H1 (cell line): ENCODE data around the gene LIPE. TPM values are rescaled to one million over a fixed set of nuclear protein-coding genes. Genes with fewer than 3 reads are reported as not detected.

Source experiments
- CTCF ChIA-PET: fragments of 300-600 bp; sonication (Branson Sonifier 250); formaldehyde crosslinking; loops from one replicate; lab custom pipeline; 2021; ENCODE audit not compliant: partially characterized antibody; lab: Charles Lee
- POLR2A ChIA-PET: fragments of 300-600 bp; sonication (Branson Sonifier 250); formaldehyde crosslinking; loops from one replicate; lab custom pipeline; 2021; ENCODE audit warnings: inconsistent platforms; ENCODE audit not compliant: partially characterized antibody; lab: Charles Lee
- DNase-seq, 2 experiments: peaks; one replicate each; pipeline versions ENCODE4 v3.0.0 to v3.0.0-alpha.2; 2010 to 2022; ENCODE audit warnings: low spot score in 2 of 2, low read depth in 1 of 2, mixed read lengths in 1 of 2
- FAIRE-seq: peaks from 2 replicates; lab custom pipeline; 2011; peaks lifted over from hg19 to GRCh38; lab: Jason Lieb, UNC
- H2AFZ ChIP-seq: 2 replicates; pipeline ENCODE4 v1.8.1; 2012; ENCODE audit warnings: low read length, inconsistent platforms
- H2AK5ac ChIP-seq: 2 replicates; pipeline ENCODE4 v1.6.1; 2013; ENCODE audit warnings: low read depth, low read length
- H2BK120ac ChIP-seq: replicated peaks from 2 replicates; pipeline ENCODE3; 2013; ENCODE audit warnings: low read depth, low read length, inconsistent platforms
- H2BK12ac ChIP-seq: 2 replicates; pipeline ENCODE4 v1.6.1; 2013; ENCODE audit warnings: low read depth, low read length
- H2BK15ac ChIP-seq: 2 replicates; pipeline ENCODE4 v1.6.1; 2013; ENCODE audit warnings: low read length
- H2BK20ac ChIP-seq: 2 replicates; pipeline ENCODE4 v1.6.1; 2013; ENCODE audit warnings: low read length
- H2BK5ac ChIP-seq: 2 replicates; pipeline ENCODE4 v1.6.1; 2013; ENCODE audit warnings: low read depth, low read length
- H3K14ac ChIP-seq: 2 replicates; pipeline ENCODE4 v1.6.1; 2013; ENCODE audit warnings: inconsistent platforms; ENCODE audit not compliant: insufficient read length
- H3K18ac ChIP-seq: 2 replicates; pipeline ENCODE4 v1.6.1; 2013; ENCODE audit warnings: low read length; ENCODE audit errors: extremely low read depth
- H3K23ac ChIP-seq: 2 replicates; pipeline ENCODE4 v1.6.1; 2013; ENCODE audit warnings: inconsistent platforms; ENCODE audit not compliant: insufficient read length
- H3K23me2 ChIP-seq: 2 replicates; pipeline ENCODE4 v1.6.1; 2013; ENCODE audit warnings: low read depth, low read length
- H3K27ac ChIP-seq: 2 replicates; pipeline ENCODE4 v1.6.1; 2011; ENCODE audit warnings: low read depth, low read length, inconsistent platforms
- H3K27me3 ChIP-seq, 4 experiments: replicated peaks in 1 of 4; 1 replicate in 1 of 4; 2 replicates in 3 of 4; pipeline versions ENCODE4 v1.6.1 to v1.8.1; 2011 to 2013; ENCODE audit warnings: low read length in 3 of 4, mild to moderate bottlenecking in 3 of 4, inconsistent platforms in 2 of 4, mixed read lengths in 2 of 4, moderate library complexity in 1 of 4; ENCODE audit not compliant: control insufficient read depth in 3 of 4, insufficient read depth in 3 of 4; ENCODE audit errors: extremely low read depth in 1 of 4
- H3K36me3 ChIP-seq, 4 experiments: 2 replicates each; pipeline versions ENCODE4 v1.6.1 to v1.8.1; 2011 to 2013; ENCODE audit warnings: mild to moderate bottlenecking in 4 of 4, low read length in 3 of 4, moderate library complexity in 2 of 4, control low read depth in 1 of 4, inconsistent platforms in 1 of 4; ENCODE audit not compliant: insufficient read depth in 4 of 4, control insufficient read depth in 2 of 4
- H3K4ac ChIP-seq: replicated peaks from 2 replicates; pipeline ENCODE3; 2013; ENCODE audit warnings: low read length, low read depth, mixed read lengths, inconsistent platforms; ENCODE audit not compliant: insufficient read length
- H3K4me1 ChIP-seq, 4 experiments: replicated peaks in 1 of 4; 1 replicate in 1 of 4; 2 replicates in 3 of 4; pipeline versions ENCODE4 v1.6.1 to v1.8.1; 2011 to 2013; ENCODE audit warnings: low read length in 3 of 4, inconsistent platforms in 2 of 4, mixed read lengths in 1 of 4; ENCODE audit not compliant: insufficient read depth in 4 of 4, control insufficient read depth in 3 of 4
- H3K4me2 ChIP-seq, 2 experiments: 2 replicates each; pipeline versions ENCODE4 v1.6.1 to v1.8.1; 2011 to 2013; ENCODE audit warnings: low read depth in 2 of 2, low read length in 2 of 2, control low read depth in 1 of 2, inconsistent platforms in 1 of 2, mild to moderate bottlenecking in 1 of 2; ENCODE audit not compliant: insufficient read depth in 1 of 2
- H3K4me3 ChIP-seq, 4 experiments: fragments of 200-600, 300-600 bp in 1 of 4; sonication (generic), shearing (Covaris generic), sonication (Bioruptor Twin) in 1 of 4; 2 replicates each; pipeline versions ENCODE4 v1.5.1 to v1.8.1; 2011 to 2016; ENCODE audit warnings: low read length in 4 of 4, low read depth in 3 of 4, control low read depth in 2 of 4, inconsistent platforms in 2 of 4, mild to moderate bottlenecking in 2 of 4, mixed read lengths in 1 of 4, moderate library complexity in 1 of 4; ENCODE audit not compliant: insufficient read depth in 2 of 4; ENCODE audit errors: extremely low read depth in 1 of 4
- H3K56ac ChIP-seq: replicated peaks from 2 replicates; pipeline ENCODE3; 2013; ENCODE audit warnings: low read depth, mild to moderate bottlenecking, mixed read lengths, low read length, inconsistent platforms; ENCODE audit not compliant: insufficient read length
- H3K79me1 ChIP-seq: 2 replicates; pipeline ENCODE4 v1.6.1; 2013; ENCODE audit warnings: low read depth, low read length, control low read depth
- H3K79me2 ChIP-seq, 2 experiments: 2 replicates each; pipeline versions ENCODE4 v1.6.1 to v1.8.1; 2012 to 2013; ENCODE audit warnings: low read length in 2 of 2, mild to moderate bottlenecking in 2 of 2, inconsistent platforms in 1 of 2; ENCODE audit not compliant: insufficient read depth in 2 of 2, control insufficient read depth in 1 of 2
- H3K9ac ChIP-seq, 4 experiments: replicated peaks in 1 of 4; 1 replicate in 1 of 4; 2 replicates in 3 of 4; pipeline versions ENCODE4 v1.6.1 to v1.8.1; 2011 to 2013; ENCODE audit warnings: low read depth in 3 of 4, low read length in 3 of 4, control low read depth in 2 of 4, mild to moderate bottlenecking in 2 of 4, moderate library complexity in 2 of 4, inconsistent platforms in 1 of 4; ENCODE audit errors: extremely low read depth in 1 of 4
- H3K9me3 ChIP-seq, 2 experiments: 2 replicates each; pipeline versions ENCODE4 v1.6.1 to v1.8.1; 2012 to 2013; ENCODE audit warnings: mild to moderate bottlenecking in 2 of 2, moderate library complexity in 2 of 2, control low read depth in 1 of 2, inconsistent platforms in 1 of 2, low read depth in 1 of 2, low read length in 1 of 2, mixed read lengths in 1 of 2; ENCODE audit not compliant: insufficient read depth in 2 of 2
- H4K20me1 ChIP-seq, 2 experiments: replicated peaks in 1 of 2; 2 replicates each; pipeline versions ENCODE3 to v1.8.1; 2011 to 2013; ENCODE audit warnings: inconsistent platforms in 2 of 2, low read length in 2 of 2, mild to moderate bottlenecking in 1 of 2; ENCODE audit not compliant: insufficient read depth in 2 of 2, control insufficient read depth in 1 of 2
- H4K5ac ChIP-seq: 2 replicates; pipeline ENCODE4 v1.6.1; 2013; ENCODE audit warnings: low read length, low read depth, mixed read lengths, inconsistent platforms; ENCODE audit not compliant: insufficient read length
- H4K8ac ChIP-seq: 2 replicates; pipeline ENCODE4 v1.8.0; 2013; ENCODE audit warnings: mild to moderate bottlenecking, moderate library complexity, low read length, inconsistent platforms; ENCODE audit not compliant: insufficient read depth; ENCODE audit errors: extremely low read depth
- H4K91ac ChIP-seq: replicated peaks from 2 replicates; pipeline ENCODE3; 2013; ENCODE audit warnings: low read length, mixed read lengths, inconsistent platforms; ENCODE audit not compliant: insufficient read length
- CBX8 ChIP-seq: fragments of 300-800, 300-1000 bp; sonication (generic); IDR thresholded peaks from 2 replicates; pipeline ENCODE4 v1.7.1; 2016; ENCODE audit warnings: low read depth, low read length, borderline replicate concordance
- CEBPB ChIP-seq: IDR thresholded peaks from 2 replicates; pipeline ENCODE4 v1.6.1; 2012; ENCODE audit warnings: low read depth, low read length
- FOSL1 ChIP-seq: IDR thresholded peaks from 2 replicates; pipeline ENCODE4 v1.6.1; 2011; ENCODE audit warnings: mild to moderate bottlenecking, low read depth, low read length, moderate library complexity; ENCODE audit not compliant: insufficient read depth
- HDAC6 ChIP-seq: IDR thresholded peaks from one replicate; pipeline ENCODE4 v1.7.1; 2012; ENCODE audit warnings: low read depth, mild to moderate bottlenecking, inconsistent platforms, low read length, moderate library complexity
- JUN ChIP-seq: IDR thresholded peaks from 2 replicates; pipeline ENCODE4 v1.6.1; 2011; ENCODE audit warnings: low read depth, mild to moderate bottlenecking, improper control_type of control experiment, low read length
- JUND ChIP-seq: IDR thresholded peaks from 2 replicates; pipeline ENCODE4 v1.6.1; 2011; ENCODE audit warnings: mild to moderate bottlenecking, improper control_type of control experiment, low read length
- KDM5A ChIP-seq: fragments of 200-600 bp; IDR thresholded peaks from 2 replicates; pipeline ENCODE4 v1.7.1; 2012; ENCODE audit warnings: mild to moderate bottlenecking, low read length, inconsistent platforms, mixed read lengths
- PHF8 ChIP-seq: fragments of 200-600 bp; sonication (generic); conservative IDR thresholded peaks from 2 replicates; pipeline ENCODE4 v1.7.1; 2012; ENCODE audit warnings: low read depth, mild to moderate bottlenecking, inconsistent platforms, low read length, moderate library complexity
- RFX5 ChIP-seq: IDR thresholded peaks from 2 replicates; pipeline ENCODE4 v1.6.1; 2011; ENCODE audit warnings: low read depth, low read length, improper control_type of control experiment, borderline replicate concordance
- SIX5 ChIP-seq: IDR thresholded peaks from 2 replicates; pipeline ENCODE4 v1.6.1; 2011; ENCODE audit warnings: mild to moderate bottlenecking, low read depth, low read length
- SP1 ChIP-seq: IDR thresholded peaks from 2 replicates; pipeline ENCODE4 v1.6.1; 2011; ENCODE audit warnings: low read depth, low read length
- TCF12 ChIP-seq: IDR thresholded peaks from 2 replicates; pipeline ENCODE4 v1.6.1; 2011; ENCODE audit warnings: low read depth, mild to moderate bottlenecking, low read length
- WGBS, 2 experiments: shearing (Covaris generic) in 1 of 2; methylation state at CpG; one replicate each; pipeline versions ENCODE4 v1.1.6 to v1.1.7; 2013 to 2015; ENCODE audit warnings: low lambda C conversion rate in 2 of 2, mixed read lengths in 2 of 2, inconsistent platforms in 1 of 2, low coverage in 1 of 2, missing lambda C conversion rate in 1 of 2; ENCODE audit not compliant: insufficient replicate concordance in 2 of 2, insufficient coverage in 1 of 2, insufficient read length in 1 of 2; ENCODE audit errors: extremely low coverage in 1 of 2, missing lambda C conversion rate in 1 of 2; 5-methylcytosine and 5-hydroxymethylcytosine counted together
- polyA plus RNA-seq, 7 experiments: library from polyadenylated mRNA; depleted of rRNA in 3 of 7; stranded (reverse) in 5 of 7; unstranded in 2 of 7; fragments of >200 nt in 5 of 7; fragments of 200-250 nt in 2 of 7; gene quantifications; 1 replicate in 5 of 7; 2 replicates in 1 of 7; 4 replicates in 1 of 7; pipeline versions ENCODE4 v1.2.1 to v1.2.3, GENCODE V29; 2011 to 2013; ENCODE audit warnings: missing spikeins in 2 of 7, mixed read lengths in 2 of 7
- total RNA-seq: library from RNA; stranded (reverse); fragmentation: NEBNext Ultra II Directional; extraction: Animal tissue kit (Norgen Biotek cat#: 25700); gene quantifications from 2 replicates; pipeline ENCODE4 v1.2.1, GENCODE V29; 2021
- TF ChIP-seq, protein P1 (sequence below): IDR thresholded peaks from 2 replicates; pipeline ENCODE4 v1.6.1; 2011; ENCODE audit warnings: low read depth, mild to moderate bottlenecking, low read length; ENCODE audit not compliant: insufficient read depth
- TF ChIP-seq, protein P2 (sequence below): IDR thresholded peaks from 2 replicates; pipeline ENCODE4 v1.6.1; 2012; ENCODE audit warnings: inconsistent platforms

Gene LIPE
- total and polyA plus RNA-seq, 2 of the 8 experiments (the other 6 are each of a cell fraction or from before 2014, with no cell fraction given): 8.7 to 15.9 TPM

DNA sequence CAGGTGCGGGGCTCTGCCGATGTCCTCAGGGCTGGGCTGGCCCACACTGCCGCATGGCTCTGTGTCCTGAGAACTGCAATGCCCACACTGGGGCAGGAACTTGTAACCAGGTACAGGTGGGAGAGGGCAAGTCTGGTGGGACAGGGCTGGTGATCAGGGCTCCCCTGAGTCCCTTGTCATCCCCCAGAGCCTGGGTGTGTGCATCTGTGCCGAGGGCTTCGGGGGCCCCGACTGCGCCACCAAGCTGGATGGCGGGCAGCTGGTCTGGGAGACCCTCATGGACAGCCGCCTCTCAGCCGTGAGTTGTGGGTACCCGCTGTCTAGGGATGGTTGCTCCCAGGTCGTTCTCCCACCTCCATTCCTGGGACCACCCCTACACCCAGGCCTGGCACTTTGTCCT is 71.3 kb downstream of the LIPE start:
- H3K56ac ChIP-seq: no peak overlapping the region
- no peak overlapping the region for H2BK20ac ChIP-seq
- H3K23me2 ChIP-seq: no peaks in the 10 kb centered on the region
- no peak overlapping the region for H3K4me2 ChIP-seq
- H2BK12ac ChIP-seq: no peak overlapping the region
- H3K27ac ChIP-seq: no peak overlapping the region
- H4K91ac ChIP-seq: no peak overlapping the region
- CTCF ChIA-PET: interaction anchor here (1.7 to 3.8 kb wide), 3 partner anchors 11 to 41 kb away, joined by 4 to 36 read pairs (median 9); no protein-coding TSS in a partner anchor
- 93% methylated on average over 12 of the region's 12 CpGs; no CpG with 5 or more reads in 1 of the 2 experiments for whole genome bisulfite sequencing, 2 experiments
- H3K79me2 ChIP-seq: no peaks in the 10 kb centered on the region
- no peak for DNase-seq
- no peak overlapping the region for H2BK120ac ChIP-seq
- H3K79me1 ChIP-seq: no peaks in the 10 kb centered on the region
- H2AFZ ChIP-seq: no peak overlapping the region
- POLR2A ChIA-PET: interaction anchor here (1.0 kb wide), 1 partner anchor 32 kb away, joined by 3 read pairs; no protein-coding TSS in a partner anchor
- H4K8ac ChIP-seq: no peak overlapping the region; the same call in 1 of the 2 replicates
- H3K4me3 ChIP-seq: no peak overlapping the region
- H2BK15ac ChIP-seq: no peak overlapping the region
- peaks cover 0 to 5% (median 1%) of the 10 kb centered on the region in 4 experiments; a peak in 4 of 7 replicates for H3K4me1 ChIP-seq
- peaks cover 2 to 3% of the 10 kb centered on the region in 2 experiments for H4K20me1 ChIP-seq
- no peak for FAIRE-seq
- 0 out of 2 replicates have a peak overlapping the region, but pooled peaks have one; percentile 30 for H2BK5ac ChIP-seq
- no peaks in the 10 kb centered on the region for H3K27me3 ChIP-seq
- no peak overlapping the region for H2AK5ac ChIP-seq
- no peak overlapping the region for H3K18ac ChIP-seq
- no peak overlapping the region for H3K4ac ChIP-seq
- no peaks in the 10 kb centered on the region for H3K9me3 ChIP-seq
- no peak overlapping the region for H3K23ac ChIP-seq
- no peak overlapping the region for H3K9ac ChIP-seq
- no peak overlapping the region for H4K5ac ChIP-seq
- H3K14ac ChIP-seq: no peak overlapping the region
- H3K36me3 ChIP-seq: peaks cover 0 to 7% (median 3%) of the 10 kb centered on the region in 4 experiments; a peak in 4 of 8 replicates
- TF ChIP-seq, protein P1, sequence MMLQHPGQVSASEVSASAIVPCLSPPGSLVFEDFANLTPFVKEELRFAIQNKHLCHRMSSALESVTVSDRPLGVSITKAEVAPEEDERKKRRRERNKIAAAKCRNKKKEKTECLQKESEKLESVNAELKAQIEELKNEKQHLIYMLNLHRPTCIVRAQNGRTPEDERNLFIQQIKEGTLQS: no peak
- TF ChIP-seq HDAC6: no peak
- no peak for TF ChIP-seq JUN
- no peak for TF ChIP-seq CBX8
- no peak for TF ChIP-seq CEBPB
- TF ChIP-seq KDM5A: no peak
- no peak for TF ChIP-seq JUND
- TF ChIP-seq SP1: no peak
- no peak for TF ChIP-seq RFX5
- TF ChIP-seq TCF12: no peak
- no peak for TF ChIP-seq PHF8
- no peak for TF ChIP-seq SIX5
- no peak for TF ChIP-seq FOSL1
- TF ChIP-seq, protein P2, sequence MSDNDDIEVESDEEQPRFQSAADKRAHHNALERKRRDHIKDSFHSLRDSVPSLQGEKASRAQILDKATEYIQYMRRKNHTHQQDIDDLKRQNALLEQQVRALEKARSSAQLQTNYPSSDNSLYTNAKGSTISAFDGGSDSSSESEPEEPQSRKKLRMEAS: no peak
